Right lobe of liver (tissue), 6 donors: ENCODE results near the gene PRKD2. TPM values are rescaled to one million over a fixed set of nuclear protein-coding genes. Genes with fewer than 3 reads are reported as not detected.

Experiments
- ATAC-seq, 4 donors: fragments of 200-7000 bp; cut with Tn5 transposase; one replicate each; pipeline ENCODE4 v1.9.1; 2020; ENCODE audit warnings: mild to moderate bottlenecking in 4 of 4, moderate library complexity in 4 of 4
- DNase-seq, 3 donors: peaks; one replicate each; pipeline ENCODE4 v3.0.0-alpha.2; 2020
- H3K27ac ChIP-seq, 3 donors: fragments of 200-600 bp; one replicate each; pipeline ENCODE4 v1.8.0; 2022
- H3K27me3 ChIP-seq, 2 donors: fragments of 200-600 bp; one replicate each; pipeline ENCODE4 v1.8.0; 2022
- H3K36me3 ChIP-seq, 4 donors: fragments of 200-600 bp; sonication (generic) in 1 of 4; one replicate each; pipeline versions ENCODE4 v1.5.1 to v1.8.0; 2017 to 2022; ENCODE audit warnings: control low read depth in 1 of 4
- H3K4me1 ChIP-seq, 4 donors: fragments of 200-600 bp; sonication (generic) in 1 of 4; one replicate each; pipeline versions ENCODE4 v1.5.1 to v1.8.0; 2017 to 2022; ENCODE audit warnings: control low read depth in 1 of 4
- H3K4me3 ChIP-seq, 3 donors: fragments of 200-600 bp; one replicate each; pipeline ENCODE4 v1.8.0; 2022
- H3K9me3 ChIP-seq, 4 donors: fragments of 200-600 bp; sonication (generic) in 1 of 4; one replicate each; pipeline versions ENCODE4 v1.5.1 to v1.8.0; 2017 to 2022; ENCODE audit warnings: control low read depth in 1 of 4
- CTCF ChIP-seq, 4 donors: fragments of 200-600 bp in 3 of 4; fragments of 450-650 bp in 1 of 4; IDR thresholded peaks; one replicate each; pipeline versions ENCODE4 v1.5.1 to v1.8.0; 2016 to 2022; ENCODE audit warnings: antibody characterized with exemption in 4 of 4, mild to moderate bottlenecking in 2 of 4
- POLR2A ChIP-seq: fragments of 450-650 bp; IDR thresholded peaks from one replicate; pipeline ENCODE4 v1.6.1; 2017; ENCODE audit warnings: antibody characterized with exemption, mild to moderate bottlenecking
- WGBS: methylation state at CpG from one replicate; pipeline ENCODE4 v1.1.6; 2018; ENCODE audit warnings: low coverage, low lambda C conversion rate; ENCODE audit not compliant: insufficient coverage; ENCODE audit errors: missing lambda C conversion rate; 5-methylcytosine and 5-hydroxymethylcytosine counted together
- intact Hi-C, 2 donors: fragments of 100-400 bp; cut with DNase I; formaldehyde crosslinking; loops; one replicate each; pipeline versions ENCODE4 v1.11.2 to v1.14.1; 2022
- total RNA-seq, 6 experiments: library from RNA; depleted of rRNA in 2 of 6; stranded (reverse); fragments of >200 nt in 2 of 6; fragmentation: NEBNext Ultra II Directional in 3 of 6; extraction: Animal tissue kit (Norgen Biotek cat#: 25700) in 3 of 6; gene quantifications; one replicate each; pipeline versions ENCODE4 v1.1.0 to v1.2.4, GENCODE V29; 2016 to 2023
- donor health status: DM: no; HTN: yes; CAD: no.
- donor health status: DM: no; HTN: no; CAD: no.
- donor health status: DM: no; HTN: no; CAD: no.
- donor health status: DM: no; HTN: yes; CAD: no.
- donor health status: DM: no; HTN: yes; CAD: no.

The PRKD2 gene
- total RNA-seq, 6 experiments from 2014 or later, result 15.1 to 20.2 (median 16.9) TPM

GRCh38 chr19:46661735-46662592 lies 55.0 kb downstream of the PRKD2 start:
- intact Hi-C loops, result loop anchor here in 1 of 2 donors (5.0 kb wide), 1 partner anchor 50 kb away; no protein-coding TSS in a partner anchor
- H3K36me3 ChIP-seq, result no peaks in the 10 kb centered on the region
- no peaks in the 10 kb centered on the region for H3K9me3 ChIP-seq
- H3K4me1 ChIP-seq, result peaks cover 0 to 10% (median 0%) of the 10 kb centered on the region in 4 donors
- ATAC-seq, result peak; percentile 62 to 73 (median 72)
- peak overlapping the region in 2 of 3 donors; percentile 17 to 37 for H3K4me3 ChIP-seq
- TF ChIP-seq CTCF (IDR thresholded peaks at IDR 0.05) (peak; percentile 84 to 90 (median 88)), POLR2A (no peak)
- DNase-seq, result peak; percentile 80 to 82 (median 81)
- WGBS, result 6% methylated on average over 19 of the region's 19 CpGs
- no peaks in the 10 kb centered on the region for H3K27me3 ChIP-seq
- peak overlapping the region in 1 of 3 donors; percentile 27 for H3K27ac ChIP-seq

GRCh38 chr19:46661020-46661731 lies 55.7 kb downstream of the PRKD2 start, which contains the start of gene DACT3:
Gene DACT3 (minus strand): TSS chr19:46661182. CDS start chr19:46661064, 118 bp downstream.
- intact Hi-C loops, result loop anchor here in 1 of 2 donors (5.0 kb wide), 1 partner anchor 49 kb away; no protein-coding TSS in a partner anchor
- H3K27ac ChIP-seq, result peak within 1 kb of the TSS in 2 of 3 donors; percentile 39 to 57
- WGBS, result 0% methylated on average over 15 of the region's 61 CpGs

DNA sequence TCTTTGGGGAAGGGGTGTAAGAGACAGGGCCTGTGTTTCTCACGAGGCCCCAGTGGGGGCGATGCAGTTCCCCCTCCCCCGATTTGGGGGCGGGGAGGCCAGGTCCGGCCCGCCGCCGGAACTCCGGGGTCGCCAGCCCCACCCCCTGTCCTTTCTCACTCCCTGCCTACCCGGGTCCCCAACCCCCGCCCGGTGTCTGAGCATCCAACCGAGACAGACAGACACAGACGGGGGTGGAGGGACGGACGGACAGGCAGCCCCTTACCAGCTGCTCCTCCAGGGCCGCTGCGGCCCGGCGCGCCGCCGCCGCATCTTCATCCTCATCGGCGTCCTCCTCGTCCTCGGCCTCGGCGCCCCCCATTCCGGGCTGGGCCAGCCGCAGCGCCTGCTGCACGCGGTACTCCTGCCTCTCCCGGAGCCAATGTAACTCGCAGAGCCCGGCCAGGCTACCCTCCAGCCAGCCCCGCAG lies 56.3 kb downstream of the PRKD2 start:
- DNase-seq, result peak in 1 of 3 donors; percentile 59
- Histone ChIP-seq H3K4me3 (peak overlapping the region; percentile 44 to 61 (median 51)), H3K9me3 (no peaks in the 10 kb centered on the region), H3K27ac (peak overlapping the region in 2 of 3 donors; percentile 39 to 57), H3K4me1 (peaks cover 0 to 10% (median 0%) of the 10 kb centered on the region in 4 donors), H3K36me3 (no peaks in the 10 kb centered on the region), H3K27me3 (no peaks in the 10 kb centered on the region)
- TF ChIP-seq CTCF (IDR thresholded peaks at IDR 0.05) (no peak), POLR2A (no peak)
- no peak for ATAC-seq
- 0% methylated on average over 3 of the region's 40 CpGs for WGBS
- intact Hi-C loops, result loop anchor here in 1 of 2 donors (5.0 kb wide), 1 partner anchor 48 kb away; no protein-coding TSS in a partner anchor

More at GRCh38 chr19:46661020-46661731, 55.7 kb downstream of the PRKD2 start, which contains the start of gene DACT3:
- TF ChIP-seq CTCF (IDR thresholded peaks at IDR 0.05) (peak in 1 of 4 donors; percentile 18), POLR2A (no peak)
- Histone ChIP-seq H3K4me3 (peak within 1 kb of the TSS; percentile 44 to 61 (median 51)), H3K9me3 (no peaks in the 10 kb centered on the region), H3K27me3 (no peaks in the 10 kb centered on the region), H3K36me3 (no peaks in the 10 kb centered on the region), H3K4me1 (peaks cover 0 to 10% (median 0%) of the 10 kb centered on the region in 4 donors)
- peak; percentile 100 for DNase-seq
- peak; percentile 93 to 96 (median 96) for ATAC-seq

DNA sequence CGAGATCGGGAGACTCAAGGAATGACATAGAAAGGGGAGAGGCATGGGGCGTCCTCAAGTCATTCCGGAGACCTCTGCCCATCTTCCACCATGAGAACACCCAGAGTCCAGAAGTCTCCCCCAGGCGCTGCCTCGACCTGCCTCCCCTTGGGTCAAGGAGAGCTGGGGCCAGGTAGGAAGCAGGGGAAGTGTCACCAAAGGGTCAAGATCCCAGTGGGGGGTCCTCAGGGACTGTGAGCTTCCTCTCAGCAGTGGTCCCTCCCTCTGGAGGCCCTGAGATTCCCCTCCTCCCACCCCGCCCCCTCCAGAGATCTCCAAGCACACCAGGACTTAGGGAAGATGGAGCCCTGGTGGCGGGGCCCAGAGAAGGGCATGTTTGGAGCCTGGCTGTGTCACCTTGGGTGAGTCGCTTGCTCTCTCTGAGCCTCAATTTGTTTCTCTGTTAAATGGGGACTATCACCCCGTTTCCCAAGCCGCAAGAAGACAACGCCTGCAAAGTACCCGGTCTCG lies 56.9 kb downstream of the PRKD2 start:
- Histone ChIP-seq H3K4me1 (peaks cover 0 to 10% (median 0%) of the 10 kb centered on the region in 4 donors), H3K36me3 (no peaks in the 10 kb centered on the region), H3K27ac (peak overlapping the region in 1 of 3 donors; percentile 57), H3K4me3 (peak overlapping the region; percentile 44 to 61 (median 51)), H3K27me3 (no peaks in the 10 kb centered on the region), H3K9me3 (no peaks in the 10 kb centered on the region)
- DNase-seq (no peak), ATAC-seq (no peak)
- intact Hi-C loops, result loop anchor here in 1 of 2 donors (5.0 kb wide), 1 partner anchor 48 kb away; no protein-coding TSS in a partner anchor
- WGBS, result 2% methylated on average over 8 of the region's 14 CpGs
- no peak for TF ChIP-seq CTCF (IDR thresholded peaks at IDR 0.05)
- TF ChIP-seq POLR2A, result no peak
